GM23338 (cell line): ENCODE measurements around the gene SYNE3. TPM values are rescaled to one million over a fixed set of nuclear protein-coding genes. Genes with fewer than 3 reads are reported as not detected.

Experiments used
- ATAC-seq: fragments of 200-7000 bp; cut with Tn5 transposase; 3 replicates; pipeline ENCODE4 v1.9.1; 2020
- DNase-seq: peaks from one replicate; pipeline ENCODE4 v3.0.0-alpha.2; 2015; ENCODE audit warnings: low spot score
- H2AFZ ChIP-seq: fragments of 200-600 bp; sonication (generic); 2 replicates; pipeline ENCODE4 v1.8.0; 2016; ENCODE audit warnings: antibody characterized with exemption, mild to moderate bottlenecking, moderate library complexity
- H3F3A ChIP-seq: fragments of 200-600 bp; sonication (generic); replicated peaks from 2 replicates; pipeline ENCODE4 v1.8.0; 2017; ENCODE audit warnings: antibody characterized with exemption, mixed run types, low read depth
- H3K27ac ChIP-seq: fragments of 200-600 bp; sonication (generic); 2 replicates; pipeline ENCODE4 v1.6.1; 2016; ENCODE audit warnings: low read depth
- H3K27me3 ChIP-seq: fragments of 200-600 bp; sonication (generic); 2 replicates; pipeline ENCODE4 v1.8.0; 2016; ENCODE audit warnings: mild to moderate bottlenecking, mixed run types, moderate library complexity; ENCODE audit not compliant: insufficient read depth
- H3K36me3 ChIP-seq: fragments of 200-600 bp; sonication (generic); 2 replicates; pipeline ENCODE4 v1.8.0; 2016; ENCODE audit warnings: mild to moderate bottlenecking; ENCODE audit not compliant: insufficient read depth
- H3K4me1 ChIP-seq: fragments of 200-600 bp; sonication (generic); 2 replicates; pipeline ENCODE4 v1.8.0; 2016; ENCODE audit warnings: mild to moderate bottlenecking, moderate library complexity; ENCODE audit not compliant: insufficient read depth
- H3K4me2 ChIP-seq: fragments of 200-600 bp; sonication (generic); 2 replicates; pipeline ENCODE4 v1.7.1; 2017; ENCODE audit warnings: mixed run types
- H3K4me3 ChIP-seq: fragments of 200-600 bp; sonication (generic); 2 replicates; pipeline ENCODE4 v1.6.1; 2016; ENCODE audit warnings: mixed run types
- H3K79me2 ChIP-seq: fragments of 200-600 bp; sonication (generic); replicated peaks from 2 replicates; pipeline ENCODE4 v1.8.0; 2017; ENCODE audit warnings: mild to moderate bottlenecking; ENCODE audit not compliant: insufficient read depth
- H3K9me2 ChIP-seq: fragments of 200-600 bp; sonication (generic); 2 replicates; pipeline ENCODE4 v1.8.0; 2017; ENCODE audit not compliant: insufficient read depth
- H4K20me1 ChIP-seq: fragments of 200-600 bp; sonication (generic); replicated peaks from 2 replicates; pipeline ENCODE4 v1.8.0; 2017; ENCODE audit warnings: mild to moderate bottlenecking; ENCODE audit not compliant: insufficient read depth
- H3K27ac Mint-ChIP-seq: 2 replicates; pipeline ENCODE4 v1.8.0; 2020; ENCODE audit warnings: inconsistent platforms, mild to moderate bottlenecking, moderate library complexity, mixed read lengths
- H3K27me3 Mint-ChIP-seq: 3 replicates; pipeline ENCODE4 v1.8.0; 2022; ENCODE audit warnings: low read depth, mild to moderate bottlenecking, moderate library complexity, mixed read lengths, inconsistent platforms; ENCODE audit not compliant: insufficient read depth, poor library complexity
- H3K36me3 Mint-ChIP-seq: 3 replicates; pipeline ENCODE4 v1.8.0; 2021; ENCODE audit warnings: low read depth, mild to moderate bottlenecking, inconsistent platforms, moderate library complexity, mixed read lengths
- H3K4me1 Mint-ChIP-seq: 3 replicates; pipeline ENCODE4 v1.8.0; 2020; ENCODE audit warnings: mild to moderate bottlenecking, inconsistent platforms, mixed read lengths
- H3K4me3 Mint-ChIP-seq: 3 replicates; pipeline ENCODE4 v1.8.0; 2021; ENCODE audit warnings: moderate library complexity, mild to moderate bottlenecking, inconsistent platforms, mixed read lengths
- H3K9me3 Mint-ChIP-seq: 3 replicates; pipeline ENCODE4 v1.8.0; 2020; ENCODE audit warnings: moderate library complexity, mild to moderate bottlenecking, inconsistent platforms, mixed read lengths
- CTCF ChIP-seq, 2 experiments: fragments of 200-600 bp in 1 of 2; sonication (generic) in 1 of 2; conservative IDR thresholded peaks; 2 replicates each; pipeline versions ENCODE4 v1.5.1 to v1.6.1; 2016 to 2017; ENCODE audit warnings: antibody characterized with exemption in 2 of 2, low read depth in 2 of 2, mild to moderate bottlenecking in 2 of 2, moderate library complexity in 1 of 2
- ETS1 ChIP-seq: IDR thresholded peaks from 2 replicates; pipeline ENCODE4 v1.6.1; 2016; ENCODE audit warnings: antibody characterized with exemption
- EZH2 ChIP-seq: fragments of 200-600 bp; sonication (generic); IDR thresholded peaks from one replicate; pipeline ENCODE4 v1.8.0; 2017; ENCODE audit warnings: antibody characterized with exemption, mild to moderate bottlenecking, low read depth; ENCODE audit not compliant: unreplicated experiment
- EZH2phosphoT487 ChIP-seq: fragments of 200-600 bp; sonication (generic); IDR thresholded peaks from one replicate; pipeline ENCODE4 v1.8.1; 2018; ENCODE audit warnings: antibody characterized with exemption; ENCODE audit not compliant: unreplicated experiment
- JUNB ChIP-seq: IDR thresholded peaks from one replicate; pipeline ENCODE4 v1.6.1; 2016; ENCODE audit warnings: antibody characterized with exemption; ENCODE audit not compliant: unreplicated experiment
- NANOG ChIP-seq: IDR thresholded peaks from 2 replicates; pipeline ENCODE4 v1.6.1; 2016; ENCODE audit warnings: antibody characterized with exemption, borderline replicate concordance
- REST ChIP-seq: IDR thresholded peaks from one replicate; pipeline ENCODE4 v1.6.1; 2018; ENCODE audit warnings: antibody characterized with exemption; ENCODE audit not compliant: unreplicated experiment
- STAT1 ChIP-seq: IDR thresholded peaks from one replicate; pipeline ENCODE4 v1.6.1; 2016; ENCODE audit warnings: antibody characterized with exemption; ENCODE audit not compliant: unreplicated experiment
- ZNF114 ChIP-seq: fragments of 250-450 bp; sonication (Bioruptor Pico); IDR thresholded peaks from 2 replicates; pipeline ENCODE4 v1.5.0; 2020; ENCODE audit warnings: mild to moderate bottlenecking, moderate library complexity
- ZNF331 ChIP-seq: fragments of 250-450 bp; sonication (Bioruptor Pico); IDR thresholded peaks from 2 replicates; pipeline ENCODE4 v1.5.0; 2020; ENCODE audit warnings: low read depth, mild to moderate bottlenecking, moderate library complexity
- polyA plus RNA-seq: library from polyadenylated mRNA; unstranded; fragments of >200 nt; fragmentation: Nextera tagmentation; extraction: Ambion mirVana; gene quantifications from 2 replicates; pipeline ENCODE4 v1.2.1, GENCODE V29; 2016
- total RNA-seq: library from RNA; depleted of rRNA; stranded (reverse); fragments of >200 nt; shearing (Covaris generic); gene quantifications from 2 replicates; pipeline ENCODE4 v1.2.3, GENCODE V29; 2014

The SYNE3 gene
- total and polyA plus RNA-seq, 2 experiments from 2014 or later: 0.02 to 0.03 TPM

GRCh38 chr14:95547626-95548327 lies 31.3 kb upstream of the SYNE3 start (continued):
- TF ChIP-seq REST (no peak), ETS1 (no peak), ZNF114 (no peak), EZH2 (no peak), ZNF331 (no peak)

- H4K20me1 ChIP-seq: peaks cover 48% of the 10 kb centered on the region; the same call in 1 of the 2 replicates
- H3K4me3 Mint-ChIP-seq: no peak overlapping the region
- peaks cover 5% of the 10 kb centered on the region for H3K27me3 Mint-ChIP-seq
- no peak for TF ChIP-seq JUNB
- peaks cover 19% of the 10 kb centered on the region; the same call in 2 of the 3 replicates for H3K36me3 Mint-ChIP-seq
- H3K4me1 Mint-ChIP-seq: peaks cover 4% of the 10 kb centered on the region
- no peaks in the 10 kb centered on the region for H3K36me3 ChIP-seq
- no peak overlapping the region for H3K4me3 ChIP-seq
- no peaks in the 10 kb centered on the region for H3K27me3 ChIP-seq
- H2AFZ ChIP-seq: no peak overlapping the region
- H3K27ac Mint-ChIP-seq: no peak overlapping the region
- H3K79me2 ChIP-seq: peaks cover 28% of the 10 kb centered on the region
- no peak for ATAC-seq
- no peak overlapping the region for H3K27ac ChIP-seq
- H3K4me2 ChIP-seq: no peak overlapping the region
- no peaks in the 10 kb centered on the region for H3K9me2 ChIP-seq
- no peaks in the 10 kb centered on the region for H3K4me1 ChIP-seq
- no peaks in the 10 kb centered on the region; the same call in 1 of the 3 replicates for H3K9me3 Mint-ChIP-seq
- no peak for DNase-seq
- no peaks in the 10 kb centered on the region for H3F3A ChIP-seq
Measured at GRCh38 chr14:95547272-95547625, 30.8 kb upstream of the SYNE3 start.

- Histone ChIP-seq H3K4me1 (no peaks in the 10 kb centered on the region), H3K27me3 (no peaks in the 10 kb centered on the region), H3K79me2 (peaks cover 44% of the 10 kb centered on the region), H2AFZ (no peak overlapping the region), H4K20me1 (peaks cover 52% of the 10 kb centered on the region), H3K4me2 (no peak overlapping the region), H3K36me3 (no peaks in the 10 kb centered on the region), H3K9me2 (no peaks in the 10 kb centered on the region), H3K27ac (no peak overlapping the region), H3K4me3 (no peak overlapping the region), H3F3A (no peaks in the 10 kb centered on the region)
- ATAC-seq: no peak
- no peak overlapping the region for H3K27ac Mint-ChIP-seq
- H3K9me3 Mint-ChIP-seq: no peaks in the 10 kb centered on the region; the same call in 1 of the 3 replicates
- peaks cover 3% of the 10 kb centered on the region for H3K27me3 Mint-ChIP-seq
- H3K4me3 Mint-ChIP-seq: no peak overlapping the region
- no peak for DNase-seq
- peaks cover 19% of the 10 kb centered on the region; the same call in 2 of the 3 replicates for H3K36me3 Mint-ChIP-seq
- peaks cover 4% of the 10 kb centered on the region for H3K4me1 Mint-ChIP-seq
- TF ChIP-seq JUNB (no peak), NANOG (no peak), CTCF (conservative IDR thresholded peaks at IDR 0.05; ENCODE audit: low read depth in 2 of 2) (no peak), ZNF114 (no peak), EZH2 (no peak), EZH2phosphoT487 (no peak), ZNF331 (no peak), STAT1 (no peak), ETS1 (no peak)
Measured at GRCh38 chr14:95545515-95546168, 29.2 kb upstream of the SYNE3 start.
